Loucy (cell line): ENCODE data around the gene IL12RB1.

ENCODE experiments used
- H2AFZ ChIP-seq: fragments of 200-600 bp; sonication (generic); 2 replicates; pipeline ENCODE4 v1.6.0; 2016; ENCODE audit warnings: antibody characterized with exemption, mild to moderate bottlenecking, low read length, moderate library complexity
- H3F3A ChIP-seq: fragments of 200-600 bp; 2 replicates; pipeline ENCODE4 v1.6.0; 2016; ENCODE audit warnings: antibody characterized with exemption, low read depth, mild to moderate bottlenecking
- H3K27me3 ChIP-seq: fragments of 200-600 bp; sonication (generic); 2 replicates; pipeline ENCODE4 v1.6.1; 2014; ENCODE audit warnings: low read length, mild to moderate bottlenecking; ENCODE audit not compliant: insufficient read depth, poor library complexity, severe bottlenecking
- H3K36me3 ChIP-seq: fragments of 200-600 bp; sonication (generic); 2 replicates; pipeline ENCODE4 v1.6.1; 2016; ENCODE audit warnings: low read length; ENCODE audit not compliant: insufficient read depth
- H3K4me1 ChIP-seq: fragments of 200-600 bp; sonication (generic); 2 replicates; pipeline ENCODE4 v1.5.1; 2014; ENCODE audit warnings: low read length, mild to moderate bottlenecking; ENCODE audit not compliant: insufficient read depth, poor library complexity, severe bottlenecking
- H3K4me2 ChIP-seq: fragments of 200-600 bp; sonication (generic); 2 replicates; pipeline ENCODE4 v1.6.0; 2014; ENCODE audit warnings: antibody characterized with exemption, low read length, low read depth, mild to moderate bottlenecking; ENCODE audit not compliant: poor library complexity, severe bottlenecking
- H3K4me3 ChIP-seq: fragments of 200-600 bp; sonication (generic); 2 replicates; pipeline ENCODE4 v1.5.1; 2014; ENCODE audit warnings: low read length, mild to moderate bottlenecking, mixed read lengths; ENCODE audit not compliant: poor library complexity, severe bottlenecking
- H3K79me2 ChIP-seq: fragments of 200-600 bp; sonication (generic); 2 replicates; pipeline ENCODE4 v1.6.1; 2014; ENCODE audit warnings: low read length; ENCODE audit not compliant: insufficient read depth
- H3K9ac ChIP-seq: fragments of 200-600 bp; sonication (generic); 2 replicates; pipeline ENCODE4 v1.6.0; 2014; ENCODE audit warnings: mild to moderate bottlenecking, low read depth, low read length, moderate library complexity; ENCODE audit not compliant: poor library complexity, severe bottlenecking
- H3K9me2 ChIP-seq: fragments of 200-600 bp; sonication (generic); replicated peaks from 2 replicates; pipeline ENCODE4 v1.6.1; 2016; ENCODE audit warnings: low read depth, low read length, mixed read lengths
- H3K9me3 ChIP-seq: fragments of 200-600 bp; sonication (generic); 2 replicates; pipeline ENCODE4 v1.6.1; 2014; ENCODE audit warnings: mild to moderate bottlenecking, antibody characterized with exemption, low read length, low read depth; ENCODE audit not compliant: insufficient read depth
- H4K20me1 ChIP-seq: fragments of 200-600 bp; sonication (generic); 2 replicates; pipeline ENCODE4 v1.6.0; 2014; ENCODE audit warnings: antibody characterized with exemption, low read length, mild to moderate bottlenecking; ENCODE audit not compliant: insufficient read depth, poor library complexity, severe bottlenecking
- EZH2phosphoT487 ChIP-seq: fragments of 200-600 bp; IDR thresholded peaks from 2 replicates; pipeline ENCODE4 v1.6.1; 2018; ENCODE audit warnings: antibody characterized with exemption, mild to moderate bottlenecking, moderate library complexity, borderline replicate concordance
- TF ChIP-seq, protein P1 (sequence below): fragments of 200-600 bp; sonication (generic); conservative IDR thresholded peaks from 2 replicates; pipeline ENCODE4 v1.5.1; 2014; ENCODE audit warnings: mild to moderate bottlenecking, antibody characterized with exemption, low read length

IL12RB1 gene

DNA sequence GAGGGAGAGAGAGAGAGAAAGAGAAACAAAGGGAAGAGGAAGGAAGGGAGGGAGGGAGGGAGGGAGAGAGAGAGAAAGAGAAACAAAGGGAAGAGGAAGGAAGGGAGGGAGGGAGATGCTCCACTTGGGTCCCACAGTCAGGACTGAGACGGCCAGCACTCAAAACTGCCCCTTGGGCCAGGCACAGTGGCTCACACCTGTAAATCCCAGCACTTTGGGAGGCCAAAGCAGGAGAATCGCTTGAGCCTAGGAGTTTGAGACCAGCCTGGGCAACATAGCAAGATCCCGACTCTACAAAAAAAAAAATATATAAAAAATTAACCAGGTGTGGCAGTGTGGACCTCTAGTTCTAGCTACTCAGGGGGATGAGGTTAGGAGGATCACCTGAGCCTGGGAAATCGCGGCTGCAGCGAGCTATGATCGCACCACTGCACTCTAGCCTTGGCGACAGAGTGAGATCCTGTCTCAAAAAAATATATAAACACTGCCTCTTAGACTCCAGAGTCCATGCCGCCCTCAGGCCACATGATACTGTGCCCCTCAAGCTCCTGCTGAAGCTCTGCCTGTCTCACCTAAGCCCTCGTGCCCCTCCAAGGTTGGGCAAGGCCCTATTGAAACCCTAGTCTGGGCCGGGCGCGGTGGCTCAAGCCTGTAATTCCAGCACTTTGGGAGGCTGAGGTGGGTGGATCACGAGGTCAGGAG, 70.4 kb downstream of the IL12RB1 start:
- no peaks in the 10 kb centered on the region for H3K9me3 ChIP-seq
- H4K20me1 ChIP-seq, result no peaks in the 10 kb centered on the region
- no peak overlapping the region for H3K4me2 ChIP-seq
- H3F3A ChIP-seq, result no peaks in the 10 kb centered on the region
- no peaks in the 10 kb centered on the region for H3K27me3 ChIP-seq
- peaks cover 19% of the 10 kb centered on the region; the same call in 1 of the 2 replicates for H3K36me3 ChIP-seq
- no peak for TF ChIP-seq EZH2phosphoT487
- TF ChIP-seq, protein P1, sequence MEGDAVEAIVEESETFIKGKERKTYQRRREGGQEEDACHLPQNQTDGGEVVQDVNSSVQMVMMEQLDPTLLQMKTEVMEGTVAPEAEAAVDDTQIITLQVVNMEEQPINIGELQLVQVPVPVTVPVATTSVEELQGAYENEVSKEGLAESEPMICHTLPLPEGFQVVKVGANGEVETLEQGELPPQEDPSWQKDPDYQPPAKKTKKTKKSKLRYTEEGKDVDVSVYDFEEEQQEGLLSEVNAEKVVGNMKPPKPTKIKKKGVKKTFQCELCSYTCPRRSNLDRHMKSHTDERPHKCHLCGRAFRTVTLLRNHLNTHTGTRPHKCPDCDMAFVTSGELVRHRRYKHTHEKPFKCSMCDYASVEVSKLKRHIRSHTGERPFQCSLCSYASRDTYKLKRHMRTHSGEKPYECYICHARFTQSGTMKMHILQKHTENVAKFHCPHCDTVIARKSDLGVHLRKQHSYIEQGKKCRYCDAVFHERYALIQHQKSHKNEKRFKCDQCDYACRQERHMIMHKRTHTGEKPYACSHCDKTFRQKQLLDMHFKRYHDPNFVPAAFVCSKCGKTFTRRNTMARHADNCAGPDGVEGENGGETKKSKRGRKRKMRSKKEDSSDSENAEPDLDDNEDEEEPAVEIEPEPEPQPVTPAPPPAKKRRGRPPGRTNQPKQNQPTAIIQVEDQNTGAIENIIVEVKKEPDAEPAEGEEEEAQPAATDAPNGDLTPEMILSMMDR, result no peak
- no peak overlapping the region for H3K9ac ChIP-seq
- H3K4me1 ChIP-seq, result peaks cover under 1% of the 10 kb centered on the region
- no peak overlapping the region for H2AFZ ChIP-seq
- no peaks in the 10 kb centered on the region for H3K9me2 ChIP-seq
- H3K79me2 ChIP-seq, result no peaks in the 10 kb centered on the region
- H3K4me3 ChIP-seq, result no peak overlapping the region

DNA sequence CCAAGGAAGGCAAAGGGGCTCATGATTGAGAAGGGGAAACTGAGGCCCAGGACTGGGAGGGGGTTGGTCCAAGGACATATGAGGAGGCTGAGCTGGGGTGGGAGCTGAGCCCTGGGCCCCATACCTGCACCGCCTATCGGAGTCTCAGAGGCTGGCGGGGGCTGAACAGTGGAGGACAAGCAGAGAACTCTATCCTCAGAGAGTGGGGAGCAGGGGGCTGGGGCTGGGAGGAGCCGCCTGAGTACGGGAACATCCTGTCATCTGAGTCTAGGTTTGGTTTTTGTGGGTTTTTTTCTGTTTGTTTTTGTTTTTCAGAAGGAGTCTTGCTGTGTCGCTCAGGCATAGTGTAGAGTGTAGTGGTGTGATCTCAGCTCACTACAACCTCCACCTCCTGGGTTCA, 72.5 kb downstream of the IL12RB1 start:
- H3K9me2 ChIP-seq, result no peaks in the 10 kb centered on the region
- H2AFZ ChIP-seq, result no peak overlapping the region
- TF ChIP-seq, protein P1, result no peak
- no peak for TF ChIP-seq EZH2phosphoT487
- H3K4me3 ChIP-seq, result no peak overlapping the region
- H3K4me1 ChIP-seq, result no peaks in the 10 kb centered on the region
- H3F3A ChIP-seq, result no peaks in the 10 kb centered on the region
- no peaks in the 10 kb centered on the region for H3K27me3 ChIP-seq
- H3K36me3 ChIP-seq, result peaks cover 37% of the 10 kb centered on the region; the same call in 1 of the 2 replicates
- no peaks in the 10 kb centered on the region for H3K79me2 ChIP-seq
- H3K9me3 ChIP-seq, result no peaks in the 10 kb centered on the region
- H4K20me1 ChIP-seq, result no peaks in the 10 kb centered on the region
- no peak overlapping the region for H3K9ac ChIP-seq
- no peak overlapping the region for H3K4me2 ChIP-seq

DNA sequence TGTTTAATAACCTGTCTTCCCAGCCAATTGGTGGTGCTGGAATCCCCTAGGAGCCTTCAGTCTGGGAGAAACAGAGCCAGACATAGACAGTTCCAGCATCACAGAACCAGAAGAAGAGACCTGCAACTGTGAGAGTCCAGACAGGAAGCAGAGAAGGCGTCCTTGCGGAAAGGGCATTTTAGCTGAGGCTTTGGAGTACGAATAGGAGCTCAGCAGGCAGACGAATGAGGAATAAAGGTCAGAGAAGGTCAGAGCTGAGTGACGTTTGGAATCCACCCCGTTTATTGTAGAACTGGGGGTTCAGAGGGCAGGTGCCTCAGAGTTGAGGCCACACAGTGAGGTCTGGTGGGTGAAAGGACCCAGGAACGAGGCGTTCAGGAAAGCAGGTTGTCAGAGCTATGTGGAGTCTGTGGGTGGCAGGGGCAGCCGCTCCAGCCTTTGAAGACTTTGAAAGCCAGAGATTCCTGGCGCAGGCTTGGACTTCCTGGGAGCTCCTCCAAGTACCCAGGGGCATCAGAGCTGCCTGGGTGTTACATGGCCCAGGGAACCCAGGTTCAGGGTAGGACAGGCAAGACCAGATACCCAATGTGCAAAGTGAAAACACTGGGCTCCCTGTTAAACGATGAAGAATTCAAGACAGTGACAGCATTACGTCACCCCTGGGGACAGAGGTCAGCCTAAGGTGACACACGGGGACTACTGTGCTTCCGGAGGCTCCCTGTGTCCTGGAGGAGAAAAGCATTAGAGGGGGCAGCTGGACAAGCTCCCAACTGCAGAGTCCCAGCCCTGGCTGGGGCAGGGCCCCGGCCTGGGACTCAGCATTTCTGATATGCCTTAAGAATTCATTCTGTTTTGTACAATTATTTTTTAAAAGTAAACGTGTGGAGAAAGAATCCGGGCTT, 73.3 kb downstream of the IL12RB1 start:
- no peaks in the 10 kb centered on the region for H3K9me2 ChIP-seq
- no peak overlapping the region for H3K9ac ChIP-seq
- H2AFZ ChIP-seq, result no peak overlapping the region
- no peak overlapping the region for H3K4me3 ChIP-seq
- H4K20me1 ChIP-seq, result no peaks in the 10 kb centered on the region
- H3K9me3 ChIP-seq, result no peaks in the 10 kb centered on the region
- TF ChIP-seq, protein P1, result no peak
- TF ChIP-seq EZH2phosphoT487, result no peak
- H3K79me2 ChIP-seq, result no peaks in the 10 kb centered on the region; the same call in 1 of the 2 replicates
- H3K4me1 ChIP-seq, result no peaks in the 10 kb centered on the region
- H3K36me3 ChIP-seq, result peaks cover 37% of the 10 kb centered on the region; the same call in 1 of the 2 replicates
- H3F3A ChIP-seq, result no peaks in the 10 kb centered on the region
- no peak overlapping the region for H3K4me2 ChIP-seq
- no peaks in the 10 kb centered on the region for H3K27me3 ChIP-seq
